Activated CD4-positive, alpha-beta T cell treated with anti-CD3 and anti-CD28 coated beads for 1 hour (primary cell): Measurements from ENCODE around the gene C1QL4.
"Not testable (repeated sequence)": the region's sequence is repeated elsewhere in the genome, so short reads cannot be mapped to it uniquely, and the experiment has no call there.

Experiments
- DNase-seq: peaks from one replicate; pipeline ENCODE4 v3.0.0-alpha.2; 2020

The C1QL4 gene

GRCh38 chr12:49347311-49348193 lies 10.6 kb upstream of the C1QL4 start:
- peak; percentile 67 for DNase-seq

GRCh38 chr12:49346659-49347310 lies 9.8 kb upstream of the C1QL4 start, which contains the start of gene DNAJC22:
TSS of gene DNAJC22 (plus strand) at chr12:49346888. CDS start at chr12:49348873, 1,985 bp downstream.
- no peak for DNase-seq

- DNase-seq, result no peak
Observed at GRCh38 chr12:49345825-49346658, 9.1 kb upstream of the C1QL4 start.

GRCh38 chr12:49345051-49345824 lies 8.2 kb upstream of the C1QL4 start:
- DNase-seq, result no peak

- no peak for DNase-seq
Observed at GRCh38 chr12:49344486-49345050, 7.6 kb upstream of the C1QL4 start.

GRCh38 chr12:49342914-49343731 lies 6.1 kb upstream of the C1QL4 start:
- DNase-seq, result no peak

- DNase-seq, result peak; percentile 52
Observed at GRCh38 chr12:49342066-49342913, 5.3 kb upstream of the C1QL4 start.

GRCh38 chr12:49341777-49342065 lies 4.7 kb upstream of the C1QL4 start:
- DNase-seq, result no peak

GRCh38 chr12:49340971-49341776 lies 4.2 kb upstream of the C1QL4 start:
- DNase-seq, result no peak

- no peak for DNase-seq
Observed at GRCh38 chr12:49340095-49340870, 3.3 kb upstream of the C1QL4 start.

GRCh38 chr12:49339464-49339861 lies 2.5 kb upstream of the C1QL4 start:
- DNase-seq, result no peak

GRCh38 chr12:49338830-49339463 lies 2.0 kb upstream of the C1QL4 start:
- DNase-seq, result no peak

GRCh38 chr12:49335955-49336644 lies 888 bp downstream of the C1QL4 start:
- no peak for DNase-seq

GRCh38 chr12:49335118-49335954 lies 1.7 kb downstream of the C1QL4 start:
- DNase-seq, result no peak

GRCh38 chr12:49334681-49335080 lies 2.3 kb downstream of the C1QL4 start:
- no peak for DNase-seq

- no peak for DNase-seq
Observed at GRCh38 chr12:49334226-49334625, 2.8 kb downstream of the C1QL4 start.

GRCh38 chr12:49333778-49334177 lies 3.2 kb downstream of the C1QL4 start:
- DNase-seq, result not testable (repeated sequence)
